Activated CD4-positive, alpha-beta T cell treated with anti-CD3 and anti-CD28 coated beads for 24 hours (primary cell): ENCODE data around the gene STK10.

ENCODE experiments used
- DNase-seq, 2 donors: peaks; one replicate each; pipeline ENCODE4 v3.0.0-alpha.2; 2020; ENCODE audit warnings: low read depth in 2 of 2

Gene STK10

GRCh38 chr5:172008689-172009141, 179.3 kb downstream of the STK10 start:
- DNase-seq: no peak

- no peak for DNase-seq
Measured at GRCh38 chr5:172008111-172008455, 179.9 kb downstream of the STK10 start.

- DNase-seq: no peak
Measured at GRCh38 chr5:172007175-172008110, 180.6 kb downstream of the STK10 start.

GRCh38 chr5:172006321-172007174, 181.5 kb downstream of the STK10 start, which contains the start of gene FBXW11:
TSS of gene FBXW11 (minus strand) at chr5:172006638. CDS start at chr5:172006502, 136 bp downstream.
- DNase-seq: peak; percentile 87 to 95

- no peak for DNase-seq
Measured at GRCh38 chr5:172005708-172006320, 182.2 kb downstream of the STK10 start.

GRCh38 chr5:172004824-172005237, 183.2 kb downstream of the STK10 start:
- DNase-seq: no peak

- DNase-seq: no peak
Measured at GRCh38 chr5:172003746-172004145, 184.3 kb downstream of the STK10 start.

- DNase-seq: no peak
Measured at GRCh38 chr5:172002840-172003512, 185.0 kb downstream of the STK10 start.

- no peak for DNase-seq
Measured at GRCh38 chr5:172002310-172002709, 185.7 kb downstream of the STK10 start.

- DNase-seq: no peak
Measured at GRCh38 chr5:171999877-172000276, 188.1 kb downstream of the STK10 start.

- no peak for DNase-seq
Measured at GRCh38 chr5:171999100-171999499, 188.9 kb downstream of the STK10 start.

GRCh38 chr5:171997011-171997410, 191.0 kb downstream of the STK10 start:
- DNase-seq: no peak

GRCh38 chr5:171992813-171993212, 195.2 kb downstream of the STK10 start:
- no peak for DNase-seq

GRCh38 chr5:171992305-171992704, 195.7 kb downstream of the STK10 start:
- no peak for DNase-seq
